OCI-LY1 (cell line): Measurements from ENCODE around the gene SELPLG.

Experiments used
- CTCF ChIP-seq: fragments of 200-600 bp; sonication (generic), shearing (Covaris generic); IDR thresholded peaks from 2 replicates; pipeline ENCODE4 v1.5.1; 2017; ENCODE audit warnings: mild to moderate bottlenecking, antibody characterized with exemption, low read length, moderate library complexity, mixed read lengths
- EZH2 ChIP-seq: fragments of 200-600 bp; sonication (generic), shearing (Covaris generic); IDR thresholded peaks from 2 replicates; pipeline ENCODE4 v1.8.0; 2017; ENCODE audit warnings: borderline replicate concordance, mixed run types, mild to moderate bottlenecking, antibody characterized with exemption, low read length, moderate library complexity, mixed read lengths

DNA sequence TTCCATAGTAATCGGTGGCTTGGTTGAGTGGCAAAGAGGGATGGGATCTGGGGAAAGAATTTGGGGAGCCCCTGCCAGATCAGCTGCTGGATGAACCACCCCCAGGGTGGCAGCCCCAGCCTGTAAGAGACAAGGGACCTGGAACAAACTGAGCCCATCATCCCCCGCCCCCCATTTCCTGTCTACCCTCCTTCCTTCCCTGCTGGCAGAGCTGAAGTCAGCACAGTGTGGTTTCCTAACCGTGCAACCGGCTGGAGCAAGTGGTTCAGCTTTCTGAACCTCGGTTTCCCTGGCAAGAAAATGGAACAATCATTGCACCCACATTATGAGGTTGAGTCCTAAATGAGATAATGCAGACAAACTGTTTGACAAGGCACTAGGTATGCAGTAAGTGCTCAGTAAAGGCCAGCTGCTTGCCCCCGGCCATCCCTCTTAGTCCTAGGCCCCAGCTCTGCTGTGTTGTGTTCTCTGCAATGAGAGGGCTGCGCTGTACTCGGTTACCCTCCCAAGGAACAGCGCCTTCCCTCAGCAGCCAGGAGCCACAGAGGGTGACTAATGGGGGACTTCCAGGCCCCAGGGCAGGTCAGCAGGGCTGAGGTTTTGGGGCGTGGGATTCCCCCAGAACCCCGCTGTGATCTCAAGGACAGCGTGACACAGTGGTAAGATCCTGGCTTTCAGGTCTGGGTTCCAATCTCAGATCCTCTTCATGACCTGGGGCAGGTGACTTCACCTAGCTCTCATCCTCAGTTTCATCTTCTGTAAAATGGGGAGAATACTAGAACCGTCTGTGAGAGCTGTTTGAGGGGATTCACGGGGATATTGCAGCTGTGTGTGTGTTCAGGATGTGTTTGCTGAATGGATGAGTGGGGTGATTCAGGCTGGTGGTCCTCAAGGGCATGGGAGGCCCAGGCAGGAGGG is 16.5 kb downstream of the SELPLG start:
- TF ChIP-seq CTCF, result no peak
- TF ChIP-seq EZH2, result no peak
